IMR-90 (cell line): ENCODE data around the gene ARMH4. TPM values are rescaled to one million over a fixed set of nuclear protein-coding genes. Genes with fewer than 3 reads are reported as not detected.

Experiments used
- ATAC-seq: fragments of 200-7000 bp; cut with Tn5 transposase; 2 replicates; pipeline ENCODE4 v1.9.1; 2020; ENCODE audit warnings: low read depth, mild to moderate bottlenecking, moderate library complexity
- BruUV-seq: library from RNA; stranded (reverse); fragments of 400-500 nt; replicated peaks from 2 replicates; lab custom pipeline; 2021; lab: Mats Ljungman, UMichigan
- CTCF ChIA-PET: fragments of 300-600 bp; formaldehyde crosslinking; extraction: SDS; loops from one replicate; lab custom pipeline; 2021; ENCODE audit warnings: antibody characterized with exemption; lab: Yijun Ruan, JAX
- POLR2A ChIA-PET: fragments of 300-600 bp; sonication (Branson Sonifier 250); formaldehyde crosslinking; loops from one replicate; lab custom pipeline; 2022; ENCODE audit warnings: antibody characterized with exemption; ENCODE audit not compliant: unreplicated experiment; lab: Charles Lee
- DNase-seq: peaks from one replicate; pipeline ENCODE4 v3.0.0; 2013
- H2AFZ ChIP-seq: replicated peaks from 2 replicates; pipeline ENCODE3; 2013; ENCODE audit warnings: low read length, mild to moderate bottlenecking; ENCODE audit not compliant: poor library complexity
- H2AK5ac ChIP-seq: 2 replicates; pipeline ENCODE4 v1.6.1; 2013; ENCODE audit warnings: low read depth, low read length, inconsistent platforms
- H2AK9ac ChIP-seq: replicated peaks from 2 replicates; pipeline ENCODE3; 2013; ENCODE audit warnings: mild to moderate bottlenecking, low read depth, low read length, moderate library complexity; ENCODE audit not compliant: poor library complexity
- H2BK120ac ChIP-seq: 2 replicates; pipeline ENCODE4 v1.6.1; 2013; ENCODE audit warnings: low read depth, low read length, inconsistent platforms
- H2BK15ac ChIP-seq: 3 replicates; pipeline ENCODE4 v1.6.1; 2013; ENCODE audit warnings: low read depth, low read length, inconsistent platforms
- H2BK20ac ChIP-seq: 2 replicates; pipeline ENCODE4 v1.6.1; 2013; ENCODE audit warnings: low read depth, mild to moderate bottlenecking, inconsistent platforms, low read length, moderate library complexity
- H2BK5ac ChIP-seq: 2 replicates; pipeline ENCODE4 v1.6.1; 2013; ENCODE audit warnings: mild to moderate bottlenecking, low read depth, low read length, inconsistent platforms; ENCODE audit not compliant: poor library complexity, severe bottlenecking
- H3K14ac ChIP-seq: replicated peaks from 2 replicates; pipeline ENCODE4 v1.6.1; 2013; ENCODE audit warnings: low read depth, low read length, inconsistent platforms
- H3K18ac ChIP-seq: 2 replicates; pipeline ENCODE4 v1.6.1; 2013; ENCODE audit warnings: low read depth, low read length, control low read depth
- H3K23ac ChIP-seq: 2 replicates; pipeline ENCODE4 v1.6.1; 2013; ENCODE audit warnings: low read depth, low read length, inconsistent platforms
- H3K27ac ChIP-seq: 2 replicates; pipeline ENCODE4 v1.5.1; 2013; ENCODE audit warnings: mild to moderate bottlenecking, control low read depth, low read length; ENCODE audit not compliant: insufficient read depth
- H3K27me3 ChIP-seq: 2 replicates; pipeline ENCODE4 v1.6.1; 2013; ENCODE audit warnings: low read length; ENCODE audit not compliant: control insufficient read depth, insufficient read depth
- H3K36me3 ChIP-seq: 2 replicates; pipeline ENCODE4 v1.6.1; 2013; ENCODE audit warnings: low read length, mixed read lengths; ENCODE audit not compliant: control insufficient read depth, insufficient read depth
- H3K4ac ChIP-seq: 2 replicates; pipeline ENCODE4 v1.6.1; 2013; ENCODE audit warnings: low read depth, low read length, inconsistent platforms
- H3K4me1 ChIP-seq: 2 replicates; pipeline ENCODE4 v1.6.1; 2013; ENCODE audit warnings: low read length, mixed read lengths; ENCODE audit not compliant: control insufficient read depth, insufficient read depth
- H3K4me2 ChIP-seq: 2 replicates; pipeline ENCODE4 v1.6.1; 2013; ENCODE audit warnings: low read depth, mild to moderate bottlenecking, control low read depth, low read length, moderate library complexity
- H3K4me3 ChIP-seq: 2 replicates; pipeline ENCODE4 v1.5.1; 2013; ENCODE audit warnings: low read depth, mild to moderate bottlenecking, control low read depth, low read length, moderate library complexity; ENCODE audit not compliant: insufficient read depth
- H3K56ac ChIP-seq: 2 replicates; pipeline ENCODE4 v1.6.1; 2013; ENCODE audit warnings: low read length, inconsistent platforms; ENCODE audit not compliant: insufficient read depth; ENCODE audit errors: extremely low read depth
- H3K79me1 ChIP-seq, 2 experiments: 2 replicates each; pipeline ENCODE4 v1.6.1; 2013; ENCODE audit warnings: low read length in 2 of 2, inconsistent platforms in 1 of 2, low read depth in 1 of 2
- H3K9ac ChIP-seq: 2 replicates; pipeline ENCODE4 v1.6.1; 2013; ENCODE audit warnings: low read depth, low read length, control low read depth
- H3K9me1 ChIP-seq: 2 replicates; pipeline ENCODE4 v1.6.1; 2013; ENCODE audit warnings: low read length, inconsistent platforms; ENCODE audit not compliant: insufficient read depth
- H3K9me3 ChIP-seq: 2 replicates; pipeline ENCODE4 v1.6.1; 2013; ENCODE audit warnings: low read length; ENCODE audit not compliant: control insufficient read depth, insufficient read depth
- H4K20me1 ChIP-seq: 2 replicates; pipeline ENCODE4 v1.6.1; 2013; ENCODE audit warnings: low read length, inconsistent platforms; ENCODE audit not compliant: insufficient read depth
- H4K5ac ChIP-seq: 2 replicates; pipeline ENCODE4 v1.6.1; 2013; ENCODE audit warnings: mild to moderate bottlenecking, low read depth, low read length, control low read depth
- H4K8ac ChIP-seq, 2 experiments: 2 replicates each; pipeline ENCODE4 v1.6.1; 2013; ENCODE audit warnings: low read depth in 2 of 2, low read length in 2 of 2, control low read depth in 1 of 2, inconsistent platforms in 1 of 2
- H4K91ac ChIP-seq: 2 replicates; pipeline ENCODE4 v1.6.1; 2013; ENCODE audit warnings: low read depth, low read length, inconsistent platforms; ENCODE audit not compliant: insufficient read depth
- BHLHE40 ChIP-seq: fragments of 150-350 bp; IDR thresholded peaks from 2 replicates; pipeline ENCODE4 v1.6.1; 2016; ENCODE audit warnings: mild to moderate bottlenecking, low read depth, low read length
- CEBPB ChIP-seq: IDR thresholded peaks from 2 replicates; pipeline ENCODE4 v1.6.1; 2012; ENCODE audit warnings: low read depth, low read length, improper control_type of control experiment
- CHD1 ChIP-seq: IDR thresholded peaks from 2 replicates; pipeline ENCODE4 v1.6.1; 2012; ENCODE audit warnings: low read depth, low read length, improper control_type of control experiment
- CTCF ChIP-seq: conservative IDR thresholded peaks from 2 replicates; pipeline ENCODE4 v1.5.1; 2012; ENCODE audit warnings: mild to moderate bottlenecking, low read depth, low read length, improper control_type of control experiment
- ELK1 ChIP-seq: fragments of 150-350 bp; IDR thresholded peaks from 2 replicates; pipeline ENCODE4 v1.6.1; 2016; ENCODE audit warnings: low read depth, mild to moderate bottlenecking, low read length, moderate library complexity, borderline replicate concordance
- FOS ChIP-seq: fragments of 150-350 bp; IDR thresholded peaks from 2 replicates; pipeline ENCODE4 v1.6.1; 2016; ENCODE audit warnings: low read depth, low read length
- MAFK ChIP-seq: IDR thresholded peaks from 2 replicates; pipeline ENCODE4 v1.6.1; 2012; ENCODE audit warnings: low read depth, low read length, improper control_type of control experiment
- MAZ ChIP-seq: IDR thresholded peaks from 2 replicates; pipeline ENCODE4 v1.6.1; 2012; ENCODE audit warnings: low read depth, mild to moderate bottlenecking, low read length, improper control_type of control experiment, moderate library complexity, borderline replicate concordance
- MXI1 ChIP-seq: IDR thresholded peaks from 2 replicates; pipeline ENCODE4 v1.6.1; 2012; ENCODE audit warnings: low read depth, mild to moderate bottlenecking, low read length, moderate library complexity, borderline replicate concordance
- NFE2L2 ChIP-seq: fragments of 150-350 bp; IDR thresholded peaks from 2 replicates; pipeline ENCODE4 v1.6.1; 2016; ENCODE audit warnings: low read depth, mild to moderate bottlenecking, low read length
- POLR2A ChIP-seq: IDR thresholded peaks from 2 replicates; pipeline ENCODE4 v1.6.1; 2012; ENCODE audit warnings: mild to moderate bottlenecking, low read depth, low read length
- RAD21 ChIP-seq: IDR thresholded peaks from 2 replicates; pipeline ENCODE4 v1.6.1; 2012; ENCODE audit warnings: low read length, improper control_type of control experiment
- RCOR1 ChIP-seq: IDR thresholded peaks from 2 replicates; pipeline ENCODE4 v1.6.1; 2012; ENCODE audit warnings: mild to moderate bottlenecking, low read length, improper control_type of control experiment; ENCODE audit not compliant: insufficient replicate concordance
- RFX5 ChIP-seq: IDR thresholded peaks from 2 replicates; pipeline ENCODE4 v1.8.0; 2012; ENCODE audit warnings: low read depth, mild to moderate bottlenecking, low read length, moderate library complexity
- SMC3 ChIP-seq: fragments of 150-350 bp; IDR thresholded peaks from 2 replicates; pipeline ENCODE4 v1.6.1; 2016; ENCODE audit warnings: low read depth, mild to moderate bottlenecking, antibody characterized with exemption, low read length, moderate library complexity
- USF2 ChIP-seq: fragments of 150-350 bp; IDR thresholded peaks from 2 replicates; pipeline ENCODE4 v1.6.1; 2017; ENCODE audit warnings: mild to moderate bottlenecking, antibody characterized with exemption, low read length, low read depth
- WGBS, 2 experiments: methylation state at CpG; one replicate each; pipeline versions ENCODE4 v1.1.5 to v1.1.7; 2013; ENCODE audit warnings: missing lambda C conversion rate in 2 of 2; ENCODE audit not compliant: insufficient read length in 1 of 2; ENCODE audit errors: extremely low coverage in 2 of 2; 5-methylcytosine and 5-hydroxymethylcytosine counted together
- dilution Hi-C: fragments of 300-500 bp; cut with HindIII; formaldehyde crosslinking; loops from one replicate; pipeline ENCODE4 v1.14.3; 2018; ENCODE audit warnings: low sequenced_read_pairs; ENCODE audit not compliant: unreplicated experiment
- in situ Hi-C: fragments of 300-500 bp; cut with MboI; formaldehyde crosslinking; loops from 3 replicates; pipeline ENCODE4 v1.14.3; 2019; ENCODE audit warnings: low sequenced_read_pairs, inconsistent platforms, mixed read lengths
- intact Hi-C: fragments of 100-400 bp; cut with micrococcal nuclease; formaldehyde crosslinking; loops from 2 replicates; pipeline ENCODE4 v1.10.0; 2022
- polyA plus RNA-seq, 3 experiments: library from polyadenylated mRNA; depleted of rRNA; stranded (reverse); fragments of >200 nt; gene quantifications; 2 replicates each; pipeline ENCODE4 v1.2.3, GENCODE V29; 2012; ENCODE audit warnings: low replicate concordance in 1 of 3
- total RNA-seq: library from RNA; depleted of rRNA; stranded (reverse); fragments of >200 nt; gene quantifications from 2 replicates; pipeline ENCODE4 v1.2.3, GENCODE V29; 2012

ARMH4 gene
- total and polyA plus RNA-seq, 2 of the 4 experiments (the other 2 are of a cell fraction) = 4.6 to 5.6 TPM

- peak overlapping the region; percentile 99 for H3K27ac ChIP-seq
- intact Hi-C loops (no loop called here), dilution Hi-C loops (no loop called here), in situ Hi-C loops (no loop called here)
- TF ChIP-seq POLR2A (no peak), MXI1 (no peak), CTCF (no peak), BHLHE40 (no peak), CHD1 (no peak), CEBPB (no peak), FOS (no peak), RFX5 (no peak), NFE2L2 (no peak), SMC3 (no peak), RCOR1 (no peak), MAFK (no peak), ELK1 (no peak), MAZ (no peak), USF2 (no peak), RAD21 (no peak)
- no peaks in the 10 kb centered on the region for H3K9me3 ChIP-seq
- no peak overlapping the region for H2BK120ac ChIP-seq
- peak overlapping the region; percentile 54 for H3K23ac ChIP-seq
- H2AFZ ChIP-seq = no peak overlapping the region
- H3K4me3 ChIP-seq = peak overlapping the region; percentile 99
- no peak overlapping the region for H2BK5ac ChIP-seq
- WGBS, 2 experiments = no CpG with 5 or more reads among the region's 2 CpGs
- ATAC-seq = no peak
- no peaks in the 10 kb centered on the region for H3K4me1 ChIP-seq
- peak overlapping the region; percentile 86; the same call in 1 of the 2 replicates for H3K14ac ChIP-seq
- peak overlapping the region; percentile 98 for H3K9ac ChIP-seq
- CTCF ChIA-PET = no interaction called here
- no peak overlapping the region for H2AK9ac ChIP-seq
- peak overlapping the region; percentile 80; the same call in 1 of the 2 replicates for H3K56ac ChIP-seq
- no peak overlapping the region for H2AK5ac ChIP-seq
- H2BK20ac ChIP-seq = no peak overlapping the region
- no TSS peak for BruUV-seq
- H3K4me2 ChIP-seq = peak overlapping the region; percentile 91
- DNase-seq = no peak
- peak overlapping the region; percentile 95; the same call in 1 of the 2 replicates for H4K5ac ChIP-seq
- peak overlapping the region; percentile 0; the same call in 1 of the 2 replicates for H3K4ac ChIP-seq
- peaks cover 5% of the 10 kb centered on the region; the same call in 1 of the 2 replicates for H3K36me3 ChIP-seq
- H3K18ac ChIP-seq = no peak overlapping the region
- POLR2A ChIA-PET = no interaction called here
- H3K79me1 ChIP-seq = peaks cover 0 to 23% of the 10 kb centered on the region in 2 experiments
- no peak overlapping the region for H4K91ac ChIP-seq
- H3K27me3 ChIP-seq = no peaks in the 10 kb centered on the region; the same call in 1 of the 2 replicates
- no peak overlapping the region for H2BK15ac ChIP-seq
- no peaks in the 10 kb centered on the region for H4K20me1 ChIP-seq
- H3K9me1 ChIP-seq = no peaks in the 10 kb centered on the region
- H4K8ac ChIP-seq = peak overlapping the region; percentile 14 to 92; a peak in 3 of 4 replicates
Measured at GRCh38 chr14:58200846-58201245, 48.8 kb upstream of the ARMH4 start.
